AG20443 (cell line): Measurements from ENCODE around the gene AKAP1.

Experiments
- DNase-seq: peaks from one replicate; pipeline ENCODE4 v3.0.0; 2012; ENCODE audit warnings: low spot score, mixed read lengths

The AKAP1 gene

GRCh38 chr17:57106107-57106835 is 21.2 kb downstream of the AKAP1 start:
- DNase-seq: no peak

GRCh38 chr17:57106836-57107497 is 21.9 kb downstream of the AKAP1 start:
- no peak for DNase-seq

GRCh38 chr17:57107498-57108101 is 22.6 kb downstream of the AKAP1 start:
- no peak for DNase-seq

- no peak for DNase-seq
Observed at GRCh38 chr17:57108671-57109392, 23.8 kb downstream of the AKAP1 start.

- no peak for DNase-seq
Observed at GRCh38 chr17:57109393-57110151, 24.5 kb downstream of the AKAP1 start.

- no peak for DNase-seq
Observed at GRCh38 chr17:57110152-57110542, 25.1 kb downstream of the AKAP1 start.

- no peak for DNase-seq
Observed at GRCh38 chr17:57110579-57111325, 25.7 kb downstream of the AKAP1 start.

- DNase-seq: no peak
Observed at GRCh38 chr17:57111386-57111785, 26.3 kb downstream of the AKAP1 start.

- DNase-seq: no peak
Observed at GRCh38 chr17:57113011-57113410, 28.0 kb downstream of the AKAP1 start.

- DNase-seq: no peak
Observed at GRCh38 chr17:57113656-57114055, 28.6 kb downstream of the AKAP1 start.

- DNase-seq: peak; percentile 68
Observed at GRCh38 chr17:57114085-57114673, 29.1 kb downstream of the AKAP1 start.

- no peak for DNase-seq
Observed at GRCh38 chr17:57115377-57115776, 30.3 kb downstream of the AKAP1 start.

GRCh38 chr17:57115916-57116315 is 30.9 kb downstream of the AKAP1 start:
- no peak for DNase-seq

GRCh38 chr17:57117798-57118197 is 32.8 kb downstream of the AKAP1 start:
- DNase-seq: no peak

- no peak for DNase-seq
Observed at GRCh38 chr17:57120814-57121213, 35.8 kb downstream of the AKAP1 start.

- peak; percentile 73 for DNase-seq
Observed at GRCh38 chr17:57121308-57122042, 36.4 kb downstream of the AKAP1 start.

- no peak for DNase-seq
Observed at GRCh38 chr17:57124053-57124452, 39.0 kb downstream of the AKAP1 start.

GRCh38 chr17:57125406-57125805 is 40.4 kb downstream of the AKAP1 start:
- DNase-seq: no peak

- no peak for DNase-seq
Observed at GRCh38 chr17:57125866-57126265, 40.8 kb downstream of the AKAP1 start.
